Dedifferentiated amniotic fluid mesenchymal stem cell (primary cell): ENCODE measurements around the gene FAM32A.

Experiments used
- DNase-seq: peaks from one replicate; pipeline ENCODE4 v3.0.0-alpha.2; 2016; ENCODE audit errors: extremely low spot score

Gene FAM32A

DNA sequence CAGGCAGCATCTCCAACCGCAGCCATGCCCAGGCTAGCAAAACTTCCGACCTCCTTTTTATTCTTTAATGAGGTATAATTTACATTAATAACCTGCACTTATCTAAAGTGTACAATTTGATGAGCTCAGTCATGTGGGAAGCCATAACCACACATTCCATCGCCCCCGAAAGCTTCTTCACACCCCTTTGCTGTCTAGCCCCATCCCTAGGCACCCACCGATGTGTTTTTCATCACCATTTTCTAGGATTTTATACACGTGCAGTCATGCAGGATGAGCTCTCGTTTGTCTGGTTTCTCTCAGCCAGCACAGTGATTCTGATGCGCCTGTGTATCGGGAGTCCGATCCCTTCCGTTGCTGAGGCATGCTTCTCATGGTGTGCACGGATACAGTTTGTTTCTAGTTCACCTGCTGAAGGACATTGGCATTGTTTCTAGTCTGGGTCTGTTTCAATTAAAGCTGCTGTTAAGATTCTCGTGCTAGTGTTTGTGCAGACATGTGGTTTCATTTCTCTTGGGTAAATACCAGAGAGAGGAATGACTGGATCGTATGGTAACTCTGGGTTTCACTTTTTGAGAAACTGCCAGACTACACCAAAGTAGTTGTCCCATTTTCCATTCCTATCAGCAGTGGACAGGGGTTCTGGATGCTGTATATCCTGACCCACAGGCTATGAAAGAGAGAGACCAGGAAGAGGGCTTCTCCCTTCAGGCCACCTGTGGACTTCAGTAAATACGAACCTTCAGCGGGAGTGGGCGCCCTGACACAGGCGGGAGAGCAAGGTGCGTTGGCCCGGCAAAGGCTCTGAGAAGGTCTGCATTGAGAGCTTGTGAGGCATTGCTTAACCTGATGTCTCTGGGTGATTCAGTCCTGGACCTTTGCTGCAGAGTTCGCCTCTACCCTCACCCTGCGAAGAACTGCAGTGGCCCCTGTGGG, 17.4 kb downstream of the FAM32A start:
- peak; percentile 17 for DNase-seq

- DNase-seq = no peak
These were observed 18.2 kb downstream of the FAM32A start for GRCh38 chr19:16203256-16204004.

GRCh38 chr19:16204005-16204294, 18.7 kb downstream of the FAM32A start:
- DNase-seq = no peak

DNA sequence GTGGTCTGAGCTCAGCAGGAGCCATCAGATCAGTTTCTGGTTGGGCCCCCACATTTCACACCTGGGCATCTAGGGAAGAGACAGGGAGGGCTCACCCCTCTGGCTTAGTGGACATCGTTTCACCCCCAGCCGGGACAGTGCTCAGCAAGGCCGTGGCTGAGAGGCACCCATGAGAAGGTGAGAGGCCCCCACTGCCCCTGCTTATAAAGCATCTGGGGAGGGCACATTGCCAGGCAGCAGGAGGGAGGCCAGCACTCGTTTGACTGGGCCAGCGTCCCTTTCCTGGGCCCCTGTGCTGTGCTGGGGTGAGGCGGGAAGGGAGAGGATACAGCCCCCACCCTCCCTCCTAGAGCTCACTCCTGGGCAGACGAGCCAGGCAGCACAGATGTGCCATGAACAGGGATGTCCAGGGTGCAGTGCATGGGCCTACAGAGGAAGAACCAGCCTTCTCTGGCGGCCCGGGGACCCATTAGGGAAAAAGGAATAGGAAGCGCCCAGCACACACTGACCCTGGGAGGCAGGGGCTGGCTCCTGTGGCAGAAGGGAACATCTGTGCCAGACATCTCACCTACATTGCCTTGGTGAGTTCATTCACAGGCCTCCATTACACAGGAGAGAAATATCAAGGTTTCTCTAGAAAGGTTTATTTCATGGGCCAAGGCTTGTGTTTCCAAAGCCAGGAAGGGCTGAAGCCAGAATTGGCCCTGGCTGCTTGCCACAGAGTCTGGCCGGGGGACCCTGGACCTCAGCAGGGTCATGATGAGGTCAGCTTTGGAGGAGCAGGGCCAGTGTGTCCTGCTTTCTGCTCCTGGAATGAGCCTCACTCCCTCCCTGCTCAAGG, 20.2 kb downstream of the FAM32A start:
- DNase-seq = no peak

DNA sequence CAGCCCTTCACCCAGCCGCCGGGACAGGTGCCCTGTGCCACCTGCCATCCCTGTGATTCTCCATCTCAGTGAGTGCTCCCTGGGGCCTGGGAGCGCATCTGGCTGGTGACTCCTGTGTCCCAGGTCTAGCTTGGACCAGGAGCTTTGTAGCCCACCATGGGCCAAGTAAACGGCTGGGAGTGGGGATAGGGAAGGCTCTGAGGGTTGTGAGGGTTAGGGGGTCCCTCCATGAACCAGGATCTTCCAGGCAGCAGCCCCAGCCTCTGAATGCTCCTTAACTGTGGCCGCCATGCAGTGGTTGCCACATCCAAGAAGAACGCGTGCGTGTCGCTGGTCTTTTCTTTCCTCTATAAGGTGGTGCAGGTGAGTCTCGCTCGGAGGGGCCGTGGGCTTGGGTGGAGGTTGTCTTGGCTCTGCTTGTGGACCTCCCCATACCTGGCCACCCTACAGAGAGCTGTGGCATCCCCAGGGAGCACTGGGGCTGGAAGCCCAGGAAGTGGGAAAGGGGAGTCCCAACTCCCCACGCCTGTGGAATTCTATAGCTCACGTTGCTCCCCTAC, 20.9 kb downstream of the FAM32A start:
- DNase-seq = no peak

DNA sequence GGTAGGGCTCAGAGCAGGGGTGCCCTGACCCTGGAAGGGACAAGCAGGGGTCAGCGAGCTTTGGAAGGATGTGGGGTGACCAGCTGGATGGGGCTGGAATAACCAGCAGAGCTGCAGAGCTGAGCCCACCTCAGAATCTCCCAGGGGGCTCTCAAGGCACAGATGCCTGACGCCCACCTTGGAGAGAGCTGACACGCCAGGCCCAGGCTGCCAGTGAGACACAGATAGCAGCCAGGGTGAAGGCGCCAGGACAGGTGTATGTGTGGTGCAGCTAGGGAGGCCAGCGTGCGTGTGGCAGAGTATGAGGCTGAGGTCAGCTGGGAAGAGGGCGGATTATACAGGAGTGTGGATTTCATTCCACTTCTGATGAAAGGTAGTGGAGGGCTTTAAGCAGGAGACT, 21.4 kb downstream of the FAM32A start:
- no peak for DNase-seq

DNA sequence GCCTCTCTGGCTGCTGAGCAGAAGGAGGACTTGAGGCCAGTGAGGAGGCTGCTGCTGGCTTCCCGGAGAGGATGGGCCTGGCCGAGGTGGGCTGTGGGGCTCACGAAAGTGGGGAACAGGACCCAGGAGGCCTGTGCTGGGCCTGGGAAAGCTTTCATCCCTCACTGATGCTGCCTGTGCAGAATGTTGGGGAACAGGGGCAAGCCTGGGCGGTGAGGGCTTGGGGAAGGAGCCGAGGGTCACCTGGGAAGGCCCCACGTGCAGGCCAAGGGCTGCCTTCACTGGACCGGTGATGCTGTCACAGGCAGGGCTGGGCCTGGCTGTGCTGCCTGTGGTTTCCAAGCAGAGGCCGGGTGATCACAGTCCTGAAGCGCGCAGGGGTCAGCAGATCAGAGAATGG, 21.9 kb downstream of the FAM32A start:
- DNase-seq = no peak

- no peak for DNase-seq
These were observed 22.3 kb downstream of the FAM32A start for GRCh38 chr19:16207490-16208025.

DNA sequence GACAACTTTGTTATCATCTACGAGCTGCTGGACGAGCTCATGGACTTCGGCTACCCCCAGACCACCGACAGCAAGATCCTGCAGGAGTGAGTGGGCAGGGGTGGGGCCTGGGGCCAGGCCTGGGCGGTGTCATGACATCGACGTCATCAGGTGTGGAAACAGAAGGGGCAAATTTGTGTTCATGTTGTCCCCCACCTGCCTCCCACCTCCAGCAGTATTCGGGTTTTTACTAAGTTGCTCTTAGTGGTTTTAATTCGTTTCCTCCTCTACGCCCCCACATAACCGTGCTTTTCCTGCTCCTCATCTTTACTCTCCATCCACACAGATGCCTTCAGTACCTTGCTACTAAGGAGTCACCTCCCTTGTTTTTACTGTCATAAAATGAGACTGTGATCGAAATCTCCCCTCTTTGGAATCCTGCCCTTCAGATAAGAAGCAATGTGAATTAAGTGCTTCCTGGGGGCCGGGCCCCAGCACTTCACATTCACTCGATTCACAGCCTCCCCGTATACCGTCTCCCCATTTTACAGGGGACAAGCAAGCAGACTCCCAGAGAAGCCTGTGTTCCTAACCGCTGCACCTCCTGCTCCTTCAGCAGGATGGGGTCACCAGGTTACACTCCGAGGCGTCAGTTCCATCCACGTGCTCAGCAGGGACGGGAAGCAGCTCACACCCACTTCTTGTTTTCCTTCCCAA, 23.0 kb downstream of the FAM32A start:
- DNase-seq = no peak

DNA sequence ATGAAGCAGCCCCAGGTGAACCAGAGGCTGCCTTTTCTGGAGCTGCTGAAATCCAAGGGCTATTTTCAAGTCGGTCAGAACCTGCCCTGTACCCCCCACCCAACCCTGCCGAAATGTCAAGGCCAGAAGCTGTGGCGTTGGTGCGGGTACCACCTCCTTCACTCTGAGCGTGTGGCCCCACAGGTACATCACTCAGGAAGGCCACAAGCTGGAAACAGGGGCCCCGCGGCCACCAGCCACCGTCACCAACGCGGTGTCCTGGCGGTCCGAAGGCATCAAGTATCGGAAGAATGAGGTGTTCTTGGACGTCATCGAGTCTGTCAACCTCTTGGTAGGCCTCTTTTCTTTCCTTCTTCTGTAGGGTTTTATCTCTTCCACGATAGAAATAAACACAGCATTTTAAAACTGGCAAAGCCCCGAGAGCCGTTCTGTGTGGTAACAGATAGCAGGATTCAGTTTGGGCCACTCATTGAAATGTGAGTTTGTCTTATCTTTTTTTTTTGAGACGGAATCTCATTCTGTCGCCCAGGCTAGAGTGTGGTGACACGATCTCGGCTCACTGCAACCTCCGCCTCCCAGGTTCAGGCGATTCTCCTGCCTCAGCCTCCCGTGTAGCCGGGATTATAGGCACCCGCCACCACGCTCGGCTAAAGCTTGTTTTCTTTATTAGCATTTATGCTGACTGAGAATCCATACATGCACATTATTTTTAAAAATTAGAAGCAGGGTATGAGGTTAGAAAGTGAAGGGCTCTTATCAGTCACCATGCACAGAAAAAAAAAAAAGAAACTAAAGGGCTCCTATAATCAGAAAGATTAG, 23.8 kb downstream of the FAM32A start:
- DNase-seq = no peak

DNA sequence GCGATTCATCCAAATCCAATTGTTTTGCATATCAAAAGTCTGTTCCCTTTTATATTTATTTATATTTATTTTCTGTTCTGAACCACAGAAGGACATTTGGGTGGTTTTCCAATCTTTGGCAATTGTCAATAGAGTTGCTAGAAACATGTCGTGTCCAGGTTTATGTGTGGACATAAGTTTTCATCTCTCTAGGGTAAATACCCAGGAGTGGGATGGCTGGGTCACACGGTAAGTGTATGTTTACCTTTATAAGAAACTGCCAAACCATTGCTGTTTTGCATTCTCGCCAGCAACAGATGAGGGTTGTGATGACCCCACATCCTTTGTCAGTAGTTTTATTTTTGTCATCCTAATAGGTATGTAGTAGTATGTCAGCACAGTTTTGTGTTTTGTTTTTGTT, 25.0 kb downstream of the FAM32A start:
- no peak for DNase-seq

DNA sequence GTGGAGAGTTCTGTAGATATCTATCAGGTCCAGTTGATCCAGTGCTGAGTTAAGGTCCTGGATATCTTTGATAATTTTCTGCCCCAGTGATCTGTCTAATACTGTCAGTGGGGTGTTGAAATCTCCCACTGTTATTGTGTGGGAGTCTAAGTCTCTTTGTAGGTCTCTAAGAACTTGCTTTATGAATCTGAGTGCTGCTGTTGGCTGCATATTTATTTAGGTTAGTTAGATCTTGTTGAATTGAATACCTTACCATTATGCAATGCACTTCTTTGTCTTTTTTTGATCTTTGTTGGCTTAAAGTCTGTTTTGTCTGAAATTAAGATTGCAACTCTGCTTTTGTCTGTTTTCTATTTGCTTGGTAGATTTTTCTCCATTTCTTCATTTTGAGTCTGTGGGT, 27.9 kb downstream of the FAM32A start:
- DNase-seq = no peak

DNA sequence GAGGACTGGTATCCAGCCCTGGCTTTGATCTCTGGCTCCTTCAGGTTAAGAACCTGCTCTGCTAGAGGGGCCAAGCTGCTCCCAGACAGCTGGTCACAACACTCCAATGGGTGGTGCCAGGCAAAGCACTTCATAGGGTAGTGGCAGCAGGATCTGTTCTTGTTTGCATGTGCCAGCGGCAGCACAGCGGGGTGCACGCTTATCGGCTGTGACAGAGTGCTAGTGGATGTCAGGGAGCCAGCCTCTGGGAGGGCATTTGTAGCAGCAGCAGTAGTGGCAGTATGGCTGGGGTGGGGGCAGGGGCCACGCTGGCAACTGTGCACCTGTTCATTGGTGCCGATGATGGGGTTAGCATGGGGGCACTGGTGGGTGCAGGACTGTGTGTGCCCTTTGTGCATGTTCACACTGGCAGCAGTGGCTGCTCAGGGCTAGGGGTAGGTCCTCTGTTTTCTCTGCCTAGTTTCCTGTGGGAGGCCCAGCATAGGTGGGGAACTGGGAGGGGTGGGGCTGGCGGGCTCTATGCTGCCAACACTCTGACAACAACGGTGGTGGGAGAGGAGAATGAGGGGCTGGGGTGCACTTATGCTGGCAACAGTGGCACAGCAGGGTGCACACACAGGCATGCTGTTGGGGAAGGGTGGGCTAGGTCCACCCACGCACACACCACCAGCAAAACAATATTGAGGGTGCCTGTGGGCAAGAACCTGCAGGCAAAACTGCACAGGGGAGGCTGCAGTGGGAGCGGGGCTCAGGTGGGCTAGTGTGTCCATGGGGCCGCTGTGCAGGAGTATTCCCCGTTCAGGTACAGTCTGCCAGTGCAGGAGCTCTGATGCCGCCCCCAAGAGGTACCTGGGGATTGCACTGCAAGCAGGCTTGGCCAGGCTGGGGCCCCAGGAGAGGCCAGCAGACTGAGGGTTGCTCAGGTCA, 31.8 kb downstream of the FAM32A start:
- no peak for DNase-seq

DNA sequence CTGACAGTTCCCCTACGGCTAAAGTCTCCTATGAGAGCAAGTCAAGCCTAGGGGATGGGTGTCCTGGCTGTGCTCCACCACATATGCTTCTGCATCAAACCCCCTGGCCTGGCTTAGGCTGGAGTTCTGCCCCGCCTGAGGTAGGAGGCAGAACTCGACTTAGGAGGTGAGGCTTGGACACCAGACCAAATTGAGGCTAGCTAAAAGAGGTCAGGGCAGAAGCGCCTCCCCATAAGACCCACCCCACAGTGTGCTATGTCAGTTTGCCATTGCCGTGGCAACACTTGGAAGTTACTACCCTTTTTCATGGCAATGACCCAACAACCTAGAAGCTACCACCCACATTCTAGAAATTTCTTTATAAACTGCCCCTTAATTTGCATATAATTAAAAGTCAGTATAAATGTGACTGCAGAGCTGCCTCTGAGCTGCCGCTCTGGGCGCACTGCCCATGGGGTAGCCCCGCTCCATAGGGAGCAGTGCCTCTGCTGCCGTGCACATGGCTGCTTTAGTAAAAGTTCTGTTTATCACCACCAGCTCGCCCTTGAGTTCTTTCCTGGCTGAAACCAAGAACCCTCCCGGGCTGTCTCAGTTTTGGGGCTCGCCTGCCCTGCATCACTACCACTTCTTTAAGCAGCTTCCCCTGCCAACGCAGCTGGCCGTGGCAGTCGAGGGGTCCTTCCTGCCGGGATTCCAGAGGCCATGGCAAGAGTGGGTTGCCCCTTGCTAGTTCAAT, 32.7 kb downstream of the FAM32A start:
- no peak for DNase-seq

DNA sequence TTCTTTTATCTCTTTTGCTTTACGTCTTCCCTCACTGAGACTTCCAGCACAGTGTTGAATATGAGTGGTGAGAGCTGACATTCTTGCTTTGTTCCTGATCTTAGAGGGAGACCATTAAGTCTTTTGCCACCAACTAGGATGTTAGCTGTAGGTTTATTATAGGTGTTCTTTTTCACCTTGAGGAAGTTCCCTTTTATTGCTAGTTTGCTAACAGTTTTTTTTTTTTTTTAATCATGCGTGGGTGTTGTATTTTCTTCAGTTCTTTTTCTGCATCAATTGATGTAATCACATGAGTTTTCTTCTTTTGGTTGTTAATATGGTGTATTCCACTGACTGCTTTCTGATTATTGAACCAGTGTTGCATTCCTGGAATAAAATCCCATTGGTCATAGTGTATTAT, 33.6 kb downstream of the FAM32A start:
- DNase-seq = no peak

DNA sequence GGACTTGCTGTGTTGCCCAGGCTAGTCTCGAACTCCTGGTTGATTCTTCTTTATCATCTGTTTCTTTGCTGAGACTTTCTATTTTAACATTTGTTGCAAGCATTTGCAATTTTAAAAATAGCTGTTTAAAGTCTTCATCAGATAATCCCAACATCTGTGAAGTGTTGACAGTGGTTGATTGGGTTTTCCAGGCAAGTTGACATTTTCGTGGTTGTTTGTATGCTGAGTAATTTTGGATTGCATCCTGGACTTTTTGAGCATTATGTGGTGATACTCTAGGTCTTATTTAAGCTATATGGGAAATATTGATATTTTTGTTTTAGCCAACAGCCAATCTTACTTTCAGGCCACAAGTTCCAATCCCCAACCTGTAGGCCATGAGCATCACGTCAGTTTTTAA, 37.6 kb downstream of the FAM32A start:
- no peak for DNase-seq

- DNase-seq = no peak
These were observed 38.5 kb downstream of the FAM32A start for GRCh38 chr19:16223746-16224145.

DNA sequence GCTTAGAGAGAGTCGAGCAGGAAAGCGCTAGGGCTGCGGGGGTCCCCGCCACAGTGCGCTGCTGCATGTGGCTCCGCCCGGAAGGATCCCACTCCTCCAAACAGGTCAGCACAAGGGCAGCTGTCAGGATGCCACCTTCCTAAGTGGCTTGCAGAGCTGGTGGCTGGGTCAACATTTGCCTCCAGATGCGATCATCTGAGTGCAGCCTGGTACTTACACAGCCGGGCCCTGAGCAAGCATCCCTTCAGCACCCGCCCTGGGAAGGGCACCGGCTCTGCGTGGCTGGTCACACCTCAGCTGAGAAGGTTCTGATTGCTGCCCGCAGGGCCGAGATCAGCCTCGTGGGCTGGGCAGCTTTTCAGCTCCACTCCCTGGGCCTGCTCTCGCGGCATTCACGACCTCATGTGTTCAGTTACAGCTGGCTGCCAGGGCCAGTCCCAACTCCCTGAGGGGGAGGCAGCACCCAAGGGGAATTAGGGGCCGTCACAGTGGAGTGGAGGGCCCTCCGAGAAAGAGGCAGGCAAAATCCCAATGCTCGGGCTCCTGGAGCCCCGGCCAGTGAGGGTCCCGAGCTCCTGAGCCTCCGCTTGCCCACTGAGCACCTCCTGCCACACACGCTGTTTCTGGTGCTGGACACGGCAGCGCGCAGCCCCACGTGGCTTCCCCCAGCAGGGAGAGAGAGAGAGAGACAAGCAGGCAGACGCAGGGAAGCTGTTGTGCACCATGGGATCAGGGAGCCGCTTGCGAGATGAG, 39.3 kb downstream of the FAM32A start:
- DNase-seq = no peak
